ENCODE results near the gene SCAMP5. TPM values are rescaled to one million over a fixed set of nuclear protein-coding genes. Genes with fewer than 3 reads are reported as not detected.

The SCAMP5 gene
- total RNA-seq, 1 donor from 2014 or later, result 164 TPM

DNA sequence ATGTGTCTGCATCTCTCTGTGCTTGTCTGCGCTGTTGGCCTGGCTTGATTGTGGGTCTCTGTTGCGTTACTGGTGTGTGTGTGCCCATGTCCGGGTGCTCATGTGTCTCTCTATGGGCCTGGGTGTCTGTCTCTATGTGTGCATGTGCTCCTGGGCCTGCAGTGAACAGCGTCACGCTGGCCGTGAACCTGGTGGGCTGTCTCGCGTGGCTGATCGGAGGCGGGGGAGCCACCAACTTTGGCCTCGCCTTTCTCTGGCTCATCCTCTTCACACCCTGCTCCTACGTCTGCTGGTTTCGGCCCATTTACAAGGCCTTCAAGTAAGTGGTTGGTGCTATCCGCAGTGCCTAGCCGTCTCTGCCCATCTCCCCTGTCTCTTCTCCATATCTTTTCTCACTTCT is 21.1 kb downstream of the SCAMP5 start:
- peaks cover 8% of the 10 kb centered on the region for H3K36me3 Mint-ChIP-seq (ENCODE audit: unreplicated experiment)
- DNase-seq, result no peak
- no peak overlapping the region for H3K4me3 Mint-ChIP-seq (ENCODE audit: unreplicated experiment)
- TF ChIP-seq, protein P1, sequence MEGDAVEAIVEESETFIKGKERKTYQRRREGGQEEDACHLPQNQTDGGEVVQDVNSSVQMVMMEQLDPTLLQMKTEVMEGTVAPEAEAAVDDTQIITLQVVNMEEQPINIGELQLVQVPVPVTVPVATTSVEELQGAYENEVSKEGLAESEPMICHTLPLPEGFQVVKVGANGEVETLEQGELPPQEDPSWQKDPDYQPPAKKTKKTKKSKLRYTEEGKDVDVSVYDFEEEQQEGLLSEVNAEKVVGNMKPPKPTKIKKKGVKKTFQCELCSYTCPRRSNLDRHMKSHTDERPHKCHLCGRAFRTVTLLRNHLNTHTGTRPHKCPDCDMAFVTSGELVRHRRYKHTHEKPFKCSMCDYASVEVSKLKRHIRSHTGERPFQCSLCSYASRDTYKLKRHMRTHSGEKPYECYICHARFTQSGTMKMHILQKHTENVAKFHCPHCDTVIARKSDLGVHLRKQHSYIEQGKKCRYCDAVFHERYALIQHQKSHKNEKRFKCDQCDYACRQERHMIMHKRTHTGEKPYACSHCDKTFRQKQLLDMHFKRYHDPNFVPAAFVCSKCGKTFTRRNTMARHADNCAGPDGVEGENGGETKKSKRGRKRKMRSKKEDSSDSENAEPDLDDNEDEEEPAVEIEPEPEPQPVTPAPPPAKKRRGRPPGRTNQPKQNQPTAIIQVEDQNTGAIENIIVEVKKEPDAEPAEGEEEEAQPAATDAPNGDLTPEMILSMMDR (IDR thresholded peaks at IDR 0.05; ENCODE audit: partially characterized antibody, unreplicated experiment), result no peak
- peak overlapping the region; percentile 20 for H3K27ac Mint-ChIP-seq (ENCODE audit: unreplicated experiment)
- peaks cover 7% of the 10 kb centered on the region for H3K27me3 Mint-ChIP-seq (ENCODE audit: unreplicated experiment)
- H3K9me3 Mint-ChIP-seq (ENCODE audit: unreplicated experiment), result peaks cover 8% of the 10 kb centered on the region
- H3K4me1 Mint-ChIP-seq (ENCODE audit: low read depth, unreplicated experiment), result peaks cover 6% of the 10 kb centered on the region

DNA sequence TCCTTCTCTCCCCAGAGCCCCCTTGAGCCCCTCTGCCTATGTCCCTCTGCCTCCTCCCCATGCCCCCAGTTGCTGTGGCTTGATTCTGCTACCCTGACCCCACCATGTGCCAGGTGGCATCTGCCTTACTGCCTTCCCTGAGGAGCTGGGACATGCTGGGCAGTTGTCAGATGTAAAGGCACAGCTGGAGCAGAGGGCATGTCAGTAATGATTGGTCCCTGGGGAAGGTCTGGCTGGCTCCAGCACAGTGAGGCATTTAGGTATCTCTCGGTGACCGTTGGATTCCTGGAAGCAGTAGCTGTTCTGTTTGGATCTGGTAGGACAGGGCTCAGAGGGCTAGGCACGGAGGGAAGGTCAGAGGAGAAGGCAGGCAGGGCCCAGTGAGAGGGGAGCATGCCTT is 24.6 kb downstream of the SCAMP5 start:
- H3K9me3 Mint-ChIP-seq (ENCODE audit: unreplicated experiment), result peaks cover 8% of the 10 kb centered on the region
- TF ChIP-seq, protein P1 (IDR thresholded peaks at IDR 0.05; ENCODE audit: partially characterized antibody, unreplicated experiment), result no peak
- H3K4me1 Mint-ChIP-seq (ENCODE audit: low read depth, unreplicated experiment), result peaks cover 8% of the 10 kb centered on the region
- H3K4me3 Mint-ChIP-seq (ENCODE audit: unreplicated experiment), result peak overlapping the region; percentile 53
- H3K27me3 Mint-ChIP-seq (ENCODE audit: unreplicated experiment), result peaks cover 9% of the 10 kb centered on the region
- peak overlapping the region; percentile 48 for H3K27ac Mint-ChIP-seq (ENCODE audit: unreplicated experiment)
- peak; percentile 57 for DNase-seq
- H3K36me3 Mint-ChIP-seq (ENCODE audit: unreplicated experiment), result peaks cover 8% of the 10 kb centered on the region

DNA sequence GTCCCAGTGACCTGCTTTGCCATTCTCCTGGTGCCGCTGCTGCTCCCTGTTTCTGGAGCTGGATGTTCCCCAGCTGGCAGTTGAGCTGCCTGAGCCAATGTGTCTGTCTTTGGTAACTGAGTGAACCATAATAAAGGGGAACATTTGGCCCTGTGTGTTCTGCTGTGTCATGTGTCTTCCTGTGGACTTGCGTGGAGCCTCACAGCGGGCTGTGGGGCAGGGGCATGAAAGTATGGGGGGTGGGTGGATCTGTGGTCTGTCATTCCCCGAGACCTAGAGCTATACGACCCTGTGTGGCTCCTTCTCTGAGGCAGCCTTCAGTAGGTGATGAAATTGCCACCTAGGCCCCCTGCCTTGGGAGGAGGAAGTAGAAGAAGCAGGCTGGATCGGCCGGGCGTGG is 26.0 kb downstream of the SCAMP5 start:
- Mint-ChIP-seq H3K9me3 (ENCODE audit: unreplicated experiment) (peaks cover 8% of the 10 kb centered on the region), H3K36me3 (ENCODE audit: unreplicated experiment) (peaks cover 6% of the 10 kb centered on the region), H3K4me3 (ENCODE audit: unreplicated experiment) (no peak overlapping the region), H3K4me1 (ENCODE audit: low read depth, unreplicated experiment) (peaks cover 8% of the 10 kb centered on the region), H3K27ac (ENCODE audit: unreplicated experiment) (no peak overlapping the region), H3K27me3 (ENCODE audit: unreplicated experiment) (peaks cover 9% of the 10 kb centered on the region)
- TF ChIP-seq, protein P1 (IDR thresholded peaks at IDR 0.05; ENCODE audit: partially characterized antibody, unreplicated experiment), result no peak
- no peak for DNase-seq

DNA sequence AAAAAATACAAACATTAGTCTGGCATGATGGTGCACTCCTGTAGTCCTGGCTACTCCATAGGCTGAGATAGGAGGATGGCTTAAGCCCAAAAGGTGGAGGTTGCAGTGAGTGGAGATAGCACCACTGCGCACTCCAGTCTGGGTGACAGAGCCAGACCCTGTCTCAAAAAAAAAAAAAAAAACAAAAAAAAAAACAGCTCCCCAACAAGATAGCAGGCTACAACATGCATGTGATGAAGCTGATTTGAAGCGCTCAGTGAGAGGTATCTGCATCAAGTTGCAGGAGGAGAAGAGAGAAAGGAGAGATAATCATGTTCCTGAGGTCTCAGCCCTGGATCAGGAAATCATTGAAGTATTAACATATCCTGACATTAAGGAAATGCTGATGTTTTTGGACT is 27.4 kb downstream of the SCAMP5 start:
- H3K27ac Mint-ChIP-seq (ENCODE audit: unreplicated experiment), result peak overlapping the region; percentile 96
- H3K27me3 Mint-ChIP-seq (ENCODE audit: unreplicated experiment), result peaks cover 9% of the 10 kb centered on the region
- no peak for DNase-seq
- H3K36me3 Mint-ChIP-seq (ENCODE audit: unreplicated experiment), result no peaks in the 10 kb centered on the region
- TF ChIP-seq, protein P1 (IDR thresholded peaks at IDR 0.05; ENCODE audit: partially characterized antibody, unreplicated experiment), result no peak
- no peak overlapping the region for H3K4me3 Mint-ChIP-seq (ENCODE audit: unreplicated experiment)
- H3K9me3 Mint-ChIP-seq (ENCODE audit: unreplicated experiment), result peaks cover 6% of the 10 kb centered on the region
- H3K4me1 Mint-ChIP-seq (ENCODE audit: low read depth, unreplicated experiment), result peaks cover 8% of the 10 kb centered on the region

DNA sequence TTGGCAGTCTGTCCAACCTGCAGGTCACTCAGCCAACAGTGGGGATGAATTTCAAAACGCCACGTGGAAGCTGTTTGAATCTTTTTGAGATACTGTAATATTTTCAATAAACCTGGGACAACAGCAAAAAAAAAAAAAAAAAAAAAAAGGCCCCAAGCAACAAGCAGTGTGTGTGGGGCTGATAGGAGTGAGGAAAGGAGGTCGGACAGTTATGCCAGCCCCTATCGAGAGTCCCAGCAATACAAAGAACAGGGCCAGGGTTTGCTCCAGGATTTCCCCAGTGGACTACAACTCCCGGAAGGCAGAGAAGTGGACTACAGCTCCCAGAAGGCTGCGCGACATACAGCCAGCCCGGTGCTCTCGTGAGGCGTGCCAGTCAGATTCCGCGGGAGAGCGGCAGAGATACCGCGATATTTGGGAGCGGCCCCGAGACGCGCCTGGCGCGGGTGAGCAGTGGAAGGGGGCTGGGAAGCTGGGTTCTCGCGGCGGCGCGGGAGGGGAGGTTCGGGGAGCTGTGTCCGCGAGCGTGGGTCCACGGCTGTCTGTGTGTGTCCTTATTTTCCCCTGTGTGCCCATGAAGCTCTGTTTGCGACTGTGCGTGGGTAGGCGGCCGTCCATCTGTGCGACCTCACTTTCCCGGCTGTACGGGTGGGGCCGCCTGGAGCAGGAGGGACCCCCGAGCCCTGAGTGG is 28.0 kb downstream of the SCAMP5 start, which contains the start of gene PPCDC:
Gene PPCDC (plus strand): TSS at position 410 of the 691 bp plus-strand sequence. CDS start 4,729 bp downstream, outside the sequence.
- Mint-ChIP-seq H3K4me3 (ENCODE audit: unreplicated experiment) (peak within 1 kb of the TSS; percentile 95), H3K9me3 (ENCODE audit: unreplicated experiment) (peaks cover 6% of the 10 kb centered on the region), H3K36me3 (ENCODE audit: unreplicated experiment) (no peaks in the 10 kb centered on the region), H3K27me3 (ENCODE audit: unreplicated experiment) (peaks cover 9% of the 10 kb centered on the region), H3K4me1 (ENCODE audit: low read depth, unreplicated experiment) (peaks cover 8% of the 10 kb centered on the region), H3K27ac (ENCODE audit: unreplicated experiment) (peak within 1 kb of the TSS; percentile 96)
- DNase-seq, result peak; percentile 96
- TF ChIP-seq, protein P1 (IDR thresholded peaks at IDR 0.05; ENCODE audit: partially characterized antibody, unreplicated experiment), result no peak

Measured in glutamatergic neuron (in vitro differentiated cells).